IPS DF 19.7 (cell line): ENCODE results near the gene ITGA11.

Experiments
- DNase-seq: peaks from one replicate; pipeline ENCODE4 v3.0.0-alpha.2; 2013; ENCODE audit warnings: low read depth, low spot score

ITGA11 gene

GRCh38 chr15:68289621-68290352, 142.2 kb downstream of the ITGA11 start:
- DNase-seq = no peak

GRCh38 chr15:68289057-68289456, 142.9 kb downstream of the ITGA11 start:
- DNase-seq = no peak

GRCh38 chr15:68286256-68286655, 145.7 kb downstream of the ITGA11 start:
- DNase-seq = no peak

- no peak for DNase-seq
Measured at GRCh38 chr15:68285259-68285980, 146.5 kb downstream of the ITGA11 start.

- no peak for DNase-seq
Measured at GRCh38 chr15:68284616-68285258, 147.2 kb downstream of the ITGA11 start.

GRCh38 chr15:68283401-68283800, 148.6 kb downstream of the ITGA11 start:
- no peak for DNase-seq

- DNase-seq = no peak
Measured at GRCh38 chr15:68281008-68281407, 151.0 kb downstream of the ITGA11 start.

- no peak for DNase-seq
Measured at GRCh38 chr15:68279779-68280753, 151.9 kb downstream of the ITGA11 start.

- no peak for DNase-seq
Measured at GRCh38 chr15:68278595-68279405, 153.2 kb downstream of the ITGA11 start.

GRCh38 chr15:68278345-68278594, 153.7 kb downstream of the ITGA11 start:
- no peak for DNase-seq

- DNase-seq = no peak
Measured at GRCh38 chr15:68277603-68278344, 154.2 kb downstream of the ITGA11 start, which contains the start of gene FEM1B. Gene FEM1B (plus strand): TSS chr15:68277745. CDS start chr15:68278418, 673 bp downstream.

- no peak for DNase-seq
Measured at GRCh38 chr15:68277131-68277602, 154.8 kb downstream of the ITGA11 start.

GRCh38 chr15:68276668-68277067, 155.3 kb downstream of the ITGA11 start:
- no peak for DNase-seq

- DNase-seq = no peak
Measured at GRCh38 chr15:68275165-68275746, 156.7 kb downstream of the ITGA11 start.

GRCh38 chr15:68274201-68274848, 157.6 kb downstream of the ITGA11 start:
- DNase-seq = no peak

- no peak for DNase-seq
Measured at GRCh38 chr15:68272721-68273271, 159.2 kb downstream of the ITGA11 start.

- no peak for DNase-seq
Measured at GRCh38 chr15:68271854-68272471, 160.0 kb downstream of the ITGA11 start.

GRCh38 chr15:68268405-68268804, 163.6 kb downstream of the ITGA11 start:
- no peak for DNase-seq
